ENCODE measurements around the gene STX18. TPM values are rescaled to one million over a fixed set of nuclear protein-coding genes. Genes with fewer than 3 reads are reported as not detected.
"Not testable (repeated sequence)": the region's sequence is repeated elsewhere in the genome, so short reads cannot be mapped to it uniquely, and the experiment has no call there.

STX18 gene
- total RNA-seq, 2 experiments from 2014 or later = 22.8 to 26.5 TPM

DNA sequence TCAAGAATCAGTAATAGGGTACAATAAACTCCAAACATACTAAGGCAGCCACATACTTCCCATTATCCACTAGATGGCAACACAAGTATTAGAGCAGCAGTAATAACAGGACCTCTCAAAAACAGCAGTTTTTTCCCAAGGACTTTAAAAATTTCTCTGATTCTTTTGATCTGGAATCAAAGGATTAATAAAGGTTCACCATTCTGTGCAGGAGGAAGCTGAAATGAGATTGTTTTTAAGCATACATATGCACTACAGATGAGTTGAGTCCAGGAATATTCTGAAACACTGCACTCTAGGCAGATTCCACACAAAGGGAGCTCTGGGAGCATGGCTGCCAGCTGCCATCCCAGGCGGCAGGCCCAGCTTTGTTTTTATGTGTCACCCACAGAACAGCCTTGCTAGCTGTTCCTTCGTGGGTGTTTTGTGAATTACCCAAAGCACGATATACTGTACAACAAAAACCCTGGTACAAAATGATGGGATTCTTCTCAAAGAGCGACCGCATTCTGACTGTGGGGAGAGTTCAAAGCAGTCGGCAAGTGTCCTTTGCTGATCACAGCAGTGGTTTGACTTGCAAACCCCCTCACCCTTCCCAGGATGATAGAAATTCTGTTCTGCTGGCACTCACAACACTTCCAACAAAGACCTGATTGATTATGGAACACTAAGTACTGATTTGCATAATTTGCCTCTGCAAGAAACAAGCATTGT is 61.0 kb downstream of the STX18 start:
- Mint-ChIP-seq H3K36me3 (ENCODE audit: low read depth) (no peaks in the 10 kb centered on the region), H3K9me3 (no peaks in the 10 kb centered on the region), H3K27ac (no peak overlapping the region), H3K4me1 (no peaks in the 10 kb centered on the region), H3K27me3 (no peaks in the 10 kb centered on the region), H3K4me3 (no peak overlapping the region)
- POLR2A ChIA-PET = no interaction called here
- DNase-seq = no peak
- CTCF ChIA-PET = no interaction called here

- no peak overlapping the region for H3K27ac Mint-ChIP-seq
- H3K4me3 Mint-ChIP-seq = no peak overlapping the region
- no peaks in the 10 kb centered on the region for H3K27me3 Mint-ChIP-seq
- no peaks in the 10 kb centered on the region for H3K4me1 Mint-ChIP-seq
- no peak for DNase-seq
- CTCF ChIA-PET = no interaction called here
- no peaks in the 10 kb centered on the region for H3K36me3 Mint-ChIP-seq (ENCODE audit: low read depth)
- POLR2A ChIA-PET = no interaction called here
- no peaks in the 10 kb centered on the region for H3K9me3 Mint-ChIP-seq
These were observed 61.6 kb downstream of the STX18 start for GRCh38 chr4:4480205-4480604.

DNA sequence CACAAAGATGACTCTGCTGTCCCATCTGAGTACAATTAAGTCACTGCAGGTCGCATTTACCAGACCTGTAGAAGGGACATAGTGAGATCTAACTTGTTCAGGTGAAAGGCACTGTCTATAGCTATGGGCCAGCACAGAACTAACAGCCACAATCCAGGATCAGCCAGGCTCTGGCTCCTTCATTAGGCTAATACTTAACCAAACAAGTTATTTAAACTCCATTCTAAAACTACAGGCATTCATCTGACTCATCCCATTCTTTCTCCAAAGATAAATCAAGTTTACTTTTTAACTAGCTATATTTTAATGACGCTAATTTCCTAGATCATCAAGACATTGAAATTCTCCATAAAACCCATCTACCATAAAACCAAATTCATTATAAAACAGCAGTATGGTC is 62.5 kb downstream of the STX18 start:
- Mint-ChIP-seq H3K4me3 (no peak overlapping the region), H3K27me3 (no peaks in the 10 kb centered on the region), H3K9me3 (no peaks in the 10 kb centered on the region), H3K4me1 (no peaks in the 10 kb centered on the region), H3K36me3 (ENCODE audit: low read depth) (no peaks in the 10 kb centered on the region), H3K27ac (no peak overlapping the region)
- DNase-seq = no peak
- ChIA-PET CTCF (interaction anchor here (1.6 kb wide), 1 partner anchor 9 kb away, joined by 5 read pairs; no protein-coding TSS in a partner anchor), POLR2A (no interaction called here)

GRCh38 chr4:4477796-4478195 is 64.1 kb downstream of the STX18 start:
- CTCF ChIA-PET = interaction anchor here (0.6 to 1.6 kb wide), 2 partner anchors 10 to 21 kb away, joined by 3 to 5 read pairs; no protein-coding TSS in a partner anchor
- H3K9me3 Mint-ChIP-seq = no peaks in the 10 kb centered on the region
- peaks cover 5% of the 10 kb centered on the region for H3K4me1 Mint-ChIP-seq

DNA sequence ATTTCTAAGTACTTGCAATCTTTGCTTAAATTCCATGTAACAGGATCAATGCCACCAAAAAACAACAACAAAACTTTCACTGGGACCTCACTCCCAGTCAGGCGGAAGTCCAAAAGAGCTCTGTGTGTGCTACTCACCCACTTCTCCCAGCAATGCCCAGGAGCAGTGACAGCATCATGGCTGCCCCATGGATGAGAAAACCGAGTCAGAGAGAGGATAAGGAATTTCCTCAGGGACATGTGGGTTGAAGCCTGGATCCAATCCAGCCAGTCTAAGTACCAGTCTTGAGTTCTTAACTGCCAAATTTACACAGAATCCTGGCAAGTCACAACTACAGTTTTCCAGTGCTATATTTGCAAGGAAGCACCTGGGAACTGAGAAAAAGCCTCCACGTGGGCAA is 64.5 kb downstream of the STX18 start:
- H3K9me3 Mint-ChIP-seq = no peaks in the 10 kb centered on the region
- ChIA-PET POLR2A (no interaction called here), CTCF (interaction anchor here (0.6 kb wide), 1 partner anchor 22 kb away, joined by 3 read pairs; no protein-coding TSS in a partner anchor)
- H3K27ac Mint-ChIP-seq = no peak overlapping the region
- no peak for DNase-seq
- H3K4me1 Mint-ChIP-seq = peaks cover 5% of the 10 kb centered on the region
- no peak overlapping the region for H3K4me3 Mint-ChIP-seq
- H3K27me3 Mint-ChIP-seq = no peaks in the 10 kb centered on the region
- no peaks in the 10 kb centered on the region for H3K36me3 Mint-ChIP-seq (ENCODE audit: low read depth)

More at GRCh38 chr4:4477796-4478195, 64.1 kb downstream of the STX18 start:
- Mint-ChIP-seq H3K36me3 (ENCODE audit: low read depth) (no peaks in the 10 kb centered on the region), H3K27me3 (no peaks in the 10 kb centered on the region), H3K27ac (no peak overlapping the region), H3K4me3 (no peak overlapping the region)
- no peak for DNase-seq
- POLR2A ChIA-PET = no interaction called here

DNA sequence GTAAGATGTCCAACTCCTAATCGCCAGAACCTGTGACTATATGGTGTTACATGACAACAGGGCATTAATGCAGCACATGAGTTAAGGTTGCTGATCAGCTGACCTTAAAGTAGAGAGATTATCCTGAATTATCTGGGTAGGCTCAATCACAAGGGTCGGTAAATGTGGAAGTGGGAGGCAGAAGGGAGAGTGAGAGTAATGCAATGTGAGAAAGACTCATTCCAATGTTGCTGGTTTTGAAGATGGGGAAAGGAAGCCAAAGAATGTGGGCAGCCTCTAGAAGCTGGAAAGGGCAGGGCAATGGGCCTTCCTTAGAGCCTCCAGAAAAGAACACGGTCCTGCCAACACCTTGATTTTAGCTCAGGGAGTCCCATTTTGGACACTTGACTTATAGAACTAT is 67.4 kb downstream of the STX18 start:
- Mint-ChIP-seq H3K36me3 (ENCODE audit: low read depth) (peaks cover 4% of the 10 kb centered on the region), H3K27ac (no peak overlapping the region), H3K27me3 (no peaks in the 10 kb centered on the region), H3K4me3 (no peak overlapping the region), H3K4me1 (peaks cover 5% of the 10 kb centered on the region), H3K9me3 (no peaks in the 10 kb centered on the region)
- no peak for DNase-seq
- POLR2A ChIA-PET = no interaction called here
- CTCF ChIA-PET = interaction anchor here (1.8 kb wide), 1 partner anchor 14 kb away, joined by 4 read pairs; no protein-coding TSS in a partner anchor

GRCh38 chr4:4472344-4472958 is 69.4 kb downstream of the STX18 start:
- H3K4me3 Mint-ChIP-seq = no peak overlapping the region
- ChIA-PET CTCF (interaction anchor here (1.1 kb wide), 1 partner anchor 12 kb away, joined by 5 read pairs; no protein-coding TSS in a partner anchor), POLR2A (no interaction called here)
- DNase-seq = no peak
- H3K4me1 Mint-ChIP-seq = peaks cover 5% of the 10 kb centered on the region
- no peaks in the 10 kb centered on the region for H3K27me3 Mint-ChIP-seq
- peaks cover 5% of the 10 kb centered on the region for H3K36me3 Mint-ChIP-seq (ENCODE audit: low read depth)
- no peaks in the 10 kb centered on the region for H3K9me3 Mint-ChIP-seq
- no peak overlapping the region for H3K27ac Mint-ChIP-seq

GRCh38 chr4:4471195-4471594 is 70.7 kb downstream of the STX18 start:
- CTCF ChIA-PET = no interaction called here

DNA sequence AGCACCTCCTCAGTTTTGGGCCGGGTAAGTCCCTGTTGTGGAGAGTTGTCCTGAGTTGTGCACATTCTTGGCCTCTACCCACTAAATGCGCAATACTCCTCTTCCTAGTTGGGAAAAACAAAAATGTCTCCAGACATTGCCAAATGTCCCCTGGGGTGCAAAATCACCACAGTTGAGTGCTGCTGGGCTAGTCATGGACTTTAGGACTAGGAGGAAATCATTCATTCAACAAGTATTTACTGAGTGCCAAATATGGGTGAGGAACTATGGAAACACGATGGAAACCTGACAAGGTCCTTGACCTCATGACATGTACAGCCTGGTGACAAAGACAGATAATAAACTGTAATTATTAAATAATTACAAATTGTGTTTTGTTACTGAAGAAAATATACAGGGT is 71.6 kb downstream of the STX18 start:
- H3K9me3 Mint-ChIP-seq = peaks cover 3% of the 10 kb centered on the region

More at GRCh38 chr4:4471195-4471594, 70.7 kb downstream of the STX18 start:
- DNase-seq = no peak
- Mint-ChIP-seq H3K27me3 (no peaks in the 10 kb centered on the region), H3K27ac (no peak overlapping the region), H3K9me3 (no peaks in the 10 kb centered on the region), H3K36me3 (ENCODE audit: low read depth) (peaks cover 14% of the 10 kb centered on the region), H3K4me3 (no peak overlapping the region), H3K4me1 (peaks cover 5% of the 10 kb centered on the region)
- POLR2A ChIA-PET = no interaction called here

DNA sequence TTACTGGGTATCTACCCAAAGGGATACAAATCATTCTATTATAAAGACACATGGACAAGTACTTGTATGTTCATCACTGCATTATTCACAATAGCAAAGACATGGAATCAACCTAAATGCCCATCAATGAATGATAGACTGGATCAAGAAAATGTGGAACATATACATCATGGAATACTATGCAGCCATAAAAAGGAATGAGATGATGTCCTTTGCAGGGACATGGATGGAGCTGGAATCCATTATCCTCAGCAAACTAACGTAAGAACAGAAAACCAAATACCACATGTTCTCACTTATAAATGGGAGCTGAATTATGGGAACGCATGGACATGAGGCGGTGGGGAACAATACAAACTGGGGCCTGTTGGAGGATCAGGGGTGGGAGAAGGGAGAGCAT is 76.6 kb downstream of the STX18 start:
- H3K4me3 Mint-ChIP-seq, H3K9me3 Mint-ChIP-seq, H3K27ac Mint-ChIP-seq, H3K27me3 Mint-ChIP-seq, POLR2A ChIA-PET, DNase-seq: not testable (repeated sequence)
- Mint-ChIP-seq H3K4me1 (peaks cover 26% of the 10 kb centered on the region), H3K36me3 (ENCODE audit: low read depth) (peaks cover 26% of the 10 kb centered on the region)
- CTCF ChIA-PET = interaction anchor here (1.0 kb wide), 1 partner anchor 17 kb away, joined by 3 read pairs; no protein-coding TSS in a partner anchor

More for the DNA sequence above, 71.6 kb downstream of the STX18 start:
- peaks cover 5% of the 10 kb centered on the region for H3K4me1 Mint-ChIP-seq
- no peak overlapping the region for H3K4me3 Mint-ChIP-seq
- peaks cover 20% of the 10 kb centered on the region for H3K36me3 Mint-ChIP-seq (ENCODE audit: low read depth)
- POLR2A ChIA-PET = no interaction called here
- H3K27me3 Mint-ChIP-seq = no peaks in the 10 kb centered on the region
- no peak overlapping the region for H3K27ac Mint-ChIP-seq
- CTCF ChIA-PET = no interaction called here
- DNase-seq = no peak

DNA sequence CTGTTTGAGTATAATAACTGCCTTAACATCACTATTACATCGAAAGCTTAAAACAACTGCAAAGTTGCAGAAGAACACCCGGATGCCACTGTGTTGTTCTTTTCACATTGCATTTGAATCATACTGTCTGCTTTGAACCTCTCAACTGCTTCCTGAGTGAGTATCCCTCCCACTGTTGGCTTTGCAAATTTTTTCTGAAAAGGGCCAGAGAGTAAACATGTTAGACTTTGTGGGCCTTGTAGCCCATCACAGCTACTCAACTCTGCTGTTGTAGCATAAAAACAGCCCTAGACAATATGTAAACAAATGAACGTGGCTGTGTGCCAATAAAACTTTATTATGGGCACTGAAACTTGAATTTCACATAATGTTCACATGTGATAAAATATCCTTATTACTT is 78.9 kb downstream of the STX18 start:
- CTCF ChIA-PET = interaction anchor here (0.8 kb wide), 1 partner anchor 40 kb away, joined by 3 read pairs; no protein-coding TSS in a partner anchor
- POLR2A ChIA-PET = no interaction called here
- Mint-ChIP-seq H3K4me1 (peaks cover 28% of the 10 kb centered on the region), H3K4me3 (no peak overlapping the region), H3K27me3 (no peaks in the 10 kb centered on the region), H3K9me3 (peaks cover 4% of the 10 kb centered on the region), H3K36me3 (ENCODE audit: low read depth) (peaks cover 22% of the 10 kb centered on the region), H3K27ac (peak overlapping the region; percentile 18)
- no peak for DNase-seq

DNA sequence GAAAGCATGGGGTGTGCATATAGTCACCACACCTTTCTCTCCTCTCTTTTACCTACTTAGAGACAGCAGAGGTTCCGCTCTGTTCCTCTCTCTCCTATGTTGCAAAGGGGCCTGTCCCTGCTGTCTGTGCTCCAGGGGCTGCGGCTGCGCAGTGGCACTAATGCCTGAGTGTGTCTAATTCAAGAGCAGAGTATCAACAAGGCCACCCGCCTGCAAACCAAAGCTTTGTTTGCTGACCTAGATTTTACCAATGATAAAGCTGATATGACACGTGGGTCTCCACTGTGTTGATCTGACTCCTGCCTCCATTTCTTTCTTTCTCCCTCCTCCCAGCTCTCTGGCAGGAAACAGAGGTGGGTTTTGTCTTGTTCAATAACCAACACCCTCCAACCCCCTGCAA is 80.0 kb downstream of the STX18 start:
- Mint-ChIP-seq H3K4me3 (no peak overlapping the region), H3K27me3 (no peaks in the 10 kb centered on the region), H3K9me3 (peaks cover 4% of the 10 kb centered on the region), H3K4me1 (peaks cover 28% of the 10 kb centered on the region), H3K36me3 (ENCODE audit: low read depth) (peaks cover 20% of the 10 kb centered on the region), H3K27ac (peak overlapping the region; percentile 69)
- CTCF ChIA-PET = no interaction called here
- POLR2A ChIA-PET = interaction anchor here (1.2 kb wide), 2 partner anchors 50 to 79 kb away, joined by 3 read pairs; no protein-coding TSS in a partner anchor
- peak; percentile 65 for DNase-seq

DNA sequence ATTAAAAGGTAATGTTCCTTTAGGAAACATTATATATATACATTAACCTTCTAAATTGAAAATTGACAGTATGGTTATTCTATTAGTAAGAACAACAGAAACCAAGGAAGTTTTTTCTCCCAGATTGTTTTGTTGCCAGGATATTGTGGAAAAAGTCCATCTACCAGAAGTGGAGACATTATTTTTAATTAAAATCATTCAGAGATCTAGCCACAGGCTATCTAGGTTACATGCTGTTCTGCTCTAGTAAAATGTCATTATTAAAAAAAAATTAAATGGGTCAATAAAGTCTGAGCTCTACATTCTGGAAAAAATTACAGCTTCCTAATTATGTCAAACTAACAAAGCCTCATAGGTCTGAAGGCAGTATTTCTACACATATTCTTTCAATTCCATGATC is 80.7 kb downstream of the STX18 start:
- H3K4me1 Mint-ChIP-seq = peaks cover 28% of the 10 kb centered on the region
- no peaks in the 10 kb centered on the region for H3K27me3 Mint-ChIP-seq
- POLR2A ChIA-PET = interaction anchor here (1.2 kb wide), 2 partner anchors 49 to 80 kb away, joined by 3 read pairs; no protein-coding TSS in a partner anchor
- H3K27ac Mint-ChIP-seq = peak overlapping the region; percentile 69
- peaks cover 4% of the 10 kb centered on the region for H3K9me3 Mint-ChIP-seq
- H3K36me3 Mint-ChIP-seq (ENCODE audit: low read depth) = peaks cover 15% of the 10 kb centered on the region
- CTCF ChIA-PET = interaction anchor here (1.0 kb wide), 1 partner anchor 12 kb away, joined by 5 read pairs; no protein-coding TSS in a partner anchor
- no peak overlapping the region for H3K4me3 Mint-ChIP-seq
- DNase-seq = no peak

All from activated CD4-positive, alpha-beta memory T cell treated with anti-CD3 and anti-CD28 coated beads, Interleukin-2, amount 10 ng/mL, durations not matched to agents 7 days and 5 days (primary cell).